PFSK-1 (cell line): Measurements from ENCODE around the gene PDCD4.

Source experiments
- FOXP2 ChIP-seq: optimal IDR thresholded peaks from 2 replicates; pipeline ENCODE3; 2011; ENCODE audit warnings: borderline replicate concordance, control low read depth, inconsistent platforms; ENCODE audit not compliant: insufficient read depth; ENCODE audit errors: extremely low read length, extremely low read depth
- POLR2AphosphoS5 ChIP-seq: IDR thresholded peaks from 2 replicates; pipeline ENCODE4 v1.6.1; 2012; ENCODE audit warnings: low read depth, mild to moderate bottlenecking, control low read depth, low read length, moderate library complexity
- SIN3A ChIP-seq: IDR thresholded peaks from 2 replicates; pipeline ENCODE4 v1.6.1; 2012; ENCODE audit warnings: mild to moderate bottlenecking, low read length, moderate library complexity, borderline replicate concordance; ENCODE audit not compliant: insufficient read depth
- TAF1 ChIP-seq: IDR thresholded peaks from 2 replicates; pipeline ENCODE4 v1.6.1; 2012; ENCODE audit warnings: low read length, control low read depth, borderline replicate concordance; ENCODE audit not compliant: insufficient read depth
- TF ChIP-seq, protein P1 (sequence below), 2 experiments: IDR thresholded peaks; 2 replicates each; pipeline versions ENCODE4 v1.6.1 to v1.8.0; 2011 to 2012; ENCODE audit warnings: low read depth in 2 of 2, low read length in 2 of 2, control low read depth in 1 of 2, inconsistent platforms in 1 of 2, mild to moderate bottlenecking in 1 of 2, moderate library complexity in 1 of 2; ENCODE audit not compliant: insufficient read depth in 1 of 2

The PDCD4 gene

DNA sequence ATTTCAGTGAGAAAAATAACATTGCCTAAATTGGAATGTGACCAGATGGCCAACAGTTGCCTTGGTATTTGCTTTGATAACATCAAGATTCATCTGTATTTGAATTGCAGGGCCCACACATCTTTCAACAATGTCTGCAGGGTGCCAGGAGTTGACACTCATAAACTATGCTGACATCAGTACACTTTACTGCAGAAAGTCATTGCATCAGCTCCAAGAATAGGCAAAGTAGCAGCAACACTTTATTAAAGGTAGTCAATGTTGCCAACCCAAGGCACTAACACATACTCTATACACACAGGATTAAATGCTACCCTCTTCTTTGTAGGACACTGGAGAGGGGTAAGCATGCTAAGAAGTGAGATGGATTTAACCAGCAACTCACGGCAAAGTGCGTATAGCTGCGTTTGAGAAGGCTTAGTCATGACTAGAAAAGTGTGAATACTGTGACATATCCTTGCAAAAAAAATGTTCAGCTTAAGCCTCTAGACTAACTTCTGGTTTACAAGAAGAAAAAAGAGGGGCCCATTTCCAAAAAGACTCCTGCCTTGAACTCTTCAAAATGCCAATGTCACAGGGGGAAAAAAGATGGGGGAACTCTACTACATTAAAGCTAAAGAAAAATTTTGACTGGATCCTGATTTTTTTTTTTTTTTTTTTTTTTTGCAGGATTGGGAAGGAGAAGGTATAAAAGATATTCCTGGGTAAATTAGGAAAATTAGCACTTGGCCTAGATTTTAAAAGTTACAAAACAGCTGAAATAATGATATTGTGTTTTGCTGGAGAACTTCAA is 45.0 kb downstream of the PDCD4 start:
- TF ChIP-seq, protein P1, sequence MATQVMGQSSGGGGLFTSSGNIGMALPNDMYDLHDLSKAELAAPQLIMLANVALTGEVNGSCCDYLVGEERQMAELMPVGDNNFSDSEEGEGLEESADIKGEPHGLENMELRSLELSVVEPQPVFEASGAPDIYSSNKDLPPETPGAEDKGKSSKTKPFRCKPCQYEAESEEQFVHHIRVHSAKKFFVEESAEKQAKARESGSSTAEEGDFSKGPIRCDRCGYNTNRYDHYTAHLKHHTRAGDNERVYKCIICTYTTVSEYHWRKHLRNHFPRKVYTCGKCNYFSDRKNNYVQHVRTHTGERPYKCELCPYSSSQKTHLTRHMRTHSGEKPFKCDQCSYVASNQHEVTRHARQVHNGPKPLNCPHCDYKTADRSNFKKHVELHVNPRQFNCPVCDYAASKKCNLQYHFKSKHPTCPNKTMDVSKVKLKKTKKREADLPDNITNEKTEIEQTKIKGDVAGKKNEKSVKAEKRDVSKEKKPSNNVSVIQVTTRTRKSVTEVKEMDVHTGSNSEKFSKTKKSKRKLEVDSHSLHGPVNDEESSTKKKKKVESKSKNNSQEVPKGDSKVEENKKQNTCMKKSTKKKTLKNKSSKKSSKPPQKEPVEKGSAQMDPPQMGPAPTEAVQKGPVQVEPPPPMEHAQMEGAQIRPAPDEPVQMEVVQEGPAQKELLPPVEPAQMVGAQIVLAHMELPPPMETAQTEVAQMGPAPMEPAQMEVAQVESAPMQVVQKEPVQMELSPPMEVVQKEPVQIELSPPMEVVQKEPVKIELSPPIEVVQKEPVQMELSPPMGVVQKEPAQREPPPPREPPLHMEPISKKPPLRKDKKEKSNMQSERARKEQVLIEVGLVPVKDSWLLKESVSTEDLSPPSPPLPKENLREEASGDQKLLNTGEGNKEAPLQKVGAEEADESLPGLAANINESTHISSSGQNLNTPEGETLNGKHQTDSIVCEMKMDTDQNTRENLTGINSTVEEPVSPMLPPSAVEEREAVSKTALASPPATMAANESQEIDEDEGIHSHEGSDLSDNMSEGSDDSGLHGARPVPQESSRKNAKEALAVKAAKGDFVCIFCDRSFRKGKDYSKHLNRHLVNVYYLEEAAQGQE (IDR thresholded peaks at IDR 0.05; ENCODE audit: insufficient read depth in 1 of 2, low read depth in 2 of 2, low read length in 2 of 2): no peak
- TF ChIP-seq SIN3A (no peak), POLR2AphosphoS5 (no peak), TAF1 (no peak), FOXP2 (no peak)

DNA sequence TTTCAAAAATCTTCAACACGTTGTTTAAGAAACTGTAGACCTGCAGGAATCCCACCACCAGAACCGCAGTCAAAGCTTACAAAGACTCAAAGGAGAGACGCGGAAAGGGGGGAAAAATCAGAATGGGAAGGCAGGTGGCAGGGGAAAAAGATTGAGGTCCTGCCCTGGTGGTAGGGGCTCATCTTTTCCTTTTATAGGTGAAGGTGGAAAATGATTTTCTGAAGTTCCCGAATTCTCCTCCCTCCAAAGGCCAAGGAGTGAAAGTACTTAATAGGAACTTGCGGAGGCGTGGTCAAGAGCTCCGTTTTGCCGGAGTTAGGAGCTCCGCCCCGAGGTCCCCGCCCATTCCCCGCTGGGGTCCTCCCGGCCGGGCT is 46.5 kb downstream of the PDCD4 start:
- no peak for TF ChIP-seq POLR2AphosphoS5
- TF ChIP-seq TAF1: no peak
- TF ChIP-seq SIN3A: no peak
- TF ChIP-seq, protein P1 (IDR thresholded peaks at IDR 0.05; ENCODE audit: insufficient read depth in 1 of 2, low read depth in 2 of 2, low read length in 2 of 2): no peak
- TF ChIP-seq FOXP2: no peak

DNA sequence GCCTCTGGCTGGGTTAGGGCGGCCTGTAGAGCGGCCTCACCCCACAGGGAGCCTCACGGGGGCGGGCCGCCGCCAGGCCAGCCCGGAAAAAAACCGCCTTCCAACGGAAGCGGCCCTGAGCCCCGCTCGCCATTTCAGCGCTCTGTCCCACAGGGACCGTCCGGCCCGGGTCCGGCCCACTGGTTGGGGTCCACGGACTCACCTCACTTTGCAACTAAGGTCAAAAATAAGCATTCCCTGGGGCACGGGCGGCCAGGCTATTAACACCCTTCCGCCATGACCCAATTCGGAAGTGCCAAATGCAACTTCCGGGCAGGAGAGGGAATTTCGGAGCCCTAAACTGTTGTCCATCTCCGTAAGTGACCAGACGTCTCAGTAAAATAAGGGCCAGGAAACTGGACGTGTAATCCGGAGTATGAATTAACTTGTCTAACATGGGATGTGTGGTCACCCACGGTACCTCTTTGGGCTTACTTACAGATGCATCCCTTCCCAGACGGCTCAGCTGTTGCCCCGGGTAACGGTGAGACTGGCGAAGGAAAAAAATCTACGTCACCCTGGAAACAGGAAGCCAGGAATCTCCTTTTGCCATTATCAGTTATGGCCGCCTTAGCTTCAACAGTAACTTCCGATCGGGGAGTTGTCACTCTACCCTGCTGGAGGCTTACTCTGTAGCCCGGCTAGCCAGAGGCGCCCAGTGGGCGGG is 47.1 kb downstream of the PDCD4 start, which contains the start of gene BBIP1:
Gene BBIP1 (minus strand): TSS at position 538 of the 706 bp plus-strand sequence. CDS start 1,023 bp downstream, outside the sequence.
- TF ChIP-seq, protein P1 (IDR thresholded peaks at IDR 0.05; ENCODE audit: insufficient read depth in 1 of 2, low read depth in 2 of 2, low read length in 2 of 2): no peak
- TF ChIP-seq POLR2AphosphoS5 (peak; percentile 59; the same call in 1 of the 2 replicates), TAF1 (peak; percentile 53; the same call in 1 of the 2 replicates), SIN3A (peak; percentile 62; the same call in 1 of the 2 replicates)

DNA sequence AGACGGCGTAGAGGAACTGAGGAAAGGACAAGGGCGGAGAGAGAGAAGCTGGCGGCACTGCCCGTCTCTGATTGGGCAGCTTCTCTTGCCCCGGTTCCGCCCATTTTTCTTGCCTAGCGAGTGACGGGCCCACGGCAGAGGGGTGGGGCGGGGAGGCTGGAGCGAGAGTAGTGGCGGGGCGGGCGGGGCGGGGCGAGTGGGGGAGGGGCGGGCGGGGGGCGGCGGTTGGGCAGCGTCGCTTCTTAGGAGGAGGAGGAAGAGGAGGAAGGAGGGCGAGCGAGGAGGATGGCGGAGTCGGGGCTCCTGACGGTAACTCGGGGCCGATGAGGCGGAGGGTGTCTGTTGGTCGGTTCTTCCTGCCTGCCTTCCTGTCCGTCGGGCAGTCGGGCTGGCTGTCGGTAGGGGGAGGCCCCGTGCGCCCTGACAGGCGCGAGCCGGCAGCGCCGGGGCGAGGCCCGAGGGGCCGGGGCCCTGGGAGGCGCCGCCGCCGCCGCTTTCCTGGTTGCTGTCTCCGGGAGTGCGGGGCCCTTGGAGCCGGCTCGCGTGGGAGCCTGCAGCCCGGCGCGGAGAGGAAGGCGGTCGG is 47.7 kb downstream of the PDCD4 start, which contains the start of gene SHOC2:
Gene SHOC2 (plus strand): TSS at position 256 of the 583 bp plus-strand sequence. CDS start 44,755 bp downstream, outside the sequence.
- TF ChIP-seq SIN3A (no peak), POLR2AphosphoS5 (peak; percentile 15; the same call in 1 of the 2 replicates), TAF1 (peak; percentile 68; the same call in 1 of the 2 replicates), FOXP2 (peak; percentile 10)
- TF ChIP-seq, protein P1 (IDR thresholded peaks at IDR 0.05; ENCODE audit: insufficient read depth in 1 of 2, low read depth in 2 of 2, low read length in 2 of 2): no peak
